B cell (primary cell): Measurements from ENCODE around the gene ERBB4. TPM values are rescaled to one million over a fixed set of nuclear protein-coding genes. Genes with fewer than 3 reads are reported as not detected.
A peak's percentile ranks its signal among the peaks of the same experiment; 100 is the strongest.

ENCODE experiments used
- ATAC-seq: fragments of 200-7000 bp; cut with Tn5 transposase; one replicate; pipeline ENCODE4 v1.10.0; 2021; ENCODE audit warnings: low read depth, mild to moderate bottlenecking, moderate number of reproducible peaks, moderate library complexity
- CTCF ChIA-PET: fragments of 350-600 bp; sonication (Branson Sonifier 250); formaldehyde crosslinking; loops from one replicate; lab custom pipeline; 2021; ENCODE audit warnings: antibody characterized with exemption, inconsistent platforms; lab: Charles Lee
- POLR2A ChIA-PET: fragments of 350-600 bp; sonication (Branson Sonifier 250); formaldehyde crosslinking; loops from one replicate; lab custom pipeline; 2021; ENCODE audit warnings: antibody characterized with exemption; lab: Charles Lee
- DNase-seq: peaks from one replicate; pipeline ENCODE4 v3.0.0; 2013
- H2AFZ ChIP-seq: 2 replicates; pipeline ENCODE4 v1.6.1; 2012; ENCODE audit warnings: mild to moderate bottlenecking, low read depth, low read length; ENCODE audit not compliant: insufficient read depth, poor library complexity, severe bottlenecking
- H3K27ac ChIP-seq, 2 donors: 1 replicate in 1 of 2; 2 replicates in 1 of 2; pipeline ENCODE4 v1.5.1; 2012 to 2013; ENCODE audit warnings: low read length in 2 of 2, mild to moderate bottlenecking in 2 of 2, moderate library complexity in 1 of 2
- H3K27me3 ChIP-seq, 4 experiments: fragments of 200-600 bp in 1 of 4; sonication (generic) in 1 of 4; replicated peaks in 1 of 4; 1 replicate in 2 of 4; 2 replicates in 2 of 4; pipeline versions ENCODE4 v1.6.1 to v1.7.0; 2013 to 2016; ENCODE audit warnings: low read length in 3 of 4, mild to moderate bottlenecking in 2 of 4, mixed read lengths in 1 of 4, moderate library complexity in 1 of 4; ENCODE audit not compliant: insufficient read depth in 4 of 4, control insufficient read depth in 3 of 4; ENCODE audit errors: control extremely low read depth in 1 of 4
- H3K36me3 ChIP-seq, 2 experiments: replicated peaks in 1 of 2; 1 replicate in 1 of 2; 2 replicates in 1 of 2; pipeline versions ENCODE4 v1.6.1 to v1.7.1; 2013; ENCODE audit warnings: low read length in 1 of 2; ENCODE audit not compliant: insufficient read depth in 2 of 2, control insufficient read depth in 1 of 2; ENCODE audit errors: control extremely low read depth in 1 of 2, extremely low read depth in 1 of 2
- H3K4me1 ChIP-seq, 2 donors: fragments of 200-600 bp in 1 of 2; sonication (generic) in 1 of 2; 1 replicate in 1 of 2; 2 replicates in 1 of 2; pipeline versions ENCODE4 v1.5.1 to v1.6.1; 2013 to 2017; ENCODE audit warnings: low read length in 2 of 2; ENCODE audit not compliant: control insufficient read depth in 2 of 2, insufficient read depth in 2 of 2
- H3K4me2 ChIP-seq: replicated peaks from 2 replicates; pipeline ENCODE3; 2012; ENCODE audit warnings: mild to moderate bottlenecking, low read depth, low read length; ENCODE audit not compliant: poor library complexity, severe bottlenecking
- H3K4me3 ChIP-seq, 5 experiments: fragments of 200-600 bp in 1 of 5; sonication (generic) in 1 of 5; 1 replicate in 3 of 5; 2 replicates in 2 of 5; pipeline versions ENCODE4 v1.5.1 to v1.7.0; 2011 to 2016; ENCODE audit warnings: low read length in 4 of 5, mild to moderate bottlenecking in 4 of 5, low read depth in 2 of 5, control low read depth in 1 of 5, moderate library complexity in 1 of 5; ENCODE audit not compliant: insufficient read depth in 1 of 5; ENCODE audit errors: control extremely low read depth in 1 of 5, extremely low read depth in 1 of 5
- H3K79me2 ChIP-seq: fragments of 200-600 bp; sonication (generic); one replicate; pipeline ENCODE4 v1.6.0; 2016; ENCODE audit warnings: low read length; ENCODE audit not compliant: control insufficient read depth, insufficient read depth
- H3K9ac ChIP-seq: fragments of 200-600 bp; sonication (generic); 2 replicates; pipeline ENCODE4 v1.6.1; 2017; ENCODE audit warnings: mild to moderate bottlenecking, low read length, moderate library complexity
- H3K9me3 ChIP-seq, 3 donors: one replicate each; pipeline versions ENCODE4 v1.6.1 to v1.7.1; 2013; ENCODE audit warnings: low read length in 2 of 3; ENCODE audit not compliant: control insufficient read depth in 2 of 3, insufficient read depth in 1 of 3; ENCODE audit errors: control extremely low read depth in 1 of 3
- H4K20me1 ChIP-seq: 2 replicates; pipeline ENCODE4 v1.6.0; 2012; ENCODE audit warnings: mild to moderate bottlenecking, low read length; ENCODE audit not compliant: insufficient read depth, control insufficient read depth, poor library complexity, severe bottlenecking
- H3K27ac Mint-ChIP-seq: one replicate; pipeline ENCODE4 v1.8.0; 2021; ENCODE audit warnings: mixed read lengths
- H3K27me3 Mint-ChIP-seq: one replicate; pipeline ENCODE4 v1.8.0; 2021; ENCODE audit warnings: mixed read lengths
- H3K4me1 Mint-ChIP-seq: one replicate; pipeline ENCODE4 v1.8.0; 2021; ENCODE audit warnings: mixed read lengths
- H3K4me3 Mint-ChIP-seq: one replicate; pipeline ENCODE4 v1.8.0; 2021; ENCODE audit warnings: mixed read lengths
- H3K9me3 Mint-ChIP-seq: one replicate; pipeline ENCODE4 v1.8.0; 2022; ENCODE audit warnings: mixed read lengths; ENCODE audit not compliant: insufficient read depth
- CTCF ChIP-seq: fragments of 200-600 bp; IDR thresholded peaks from one replicate; pipeline ENCODE4 v1.8.0; 2022; ENCODE audit warnings: antibody characterized with exemption, mild to moderate bottlenecking
- EZH2 ChIP-seq: IDR thresholded peaks from 2 replicates; pipeline ENCODE4 v1.6.1; 2012; ENCODE audit warnings: borderline replicate concordance, low read depth, mild to moderate bottlenecking, moderate library complexity, low read length; ENCODE audit not compliant: insufficient read depth, poor library complexity, severe bottlenecking
- WGBS: methylation state at CpG from one replicate; pipeline ENCODE4 v1.1.5; 2013; ENCODE audit warnings: missing lambda C conversion rate; ENCODE audit not compliant: insufficient coverage; 5-methylcytosine and 5-hydroxymethylcytosine counted together
- intact Hi-C: fragments of 100-400 bp; cut with micrococcal nuclease; formaldehyde crosslinking; loops from one replicate; pipeline ENCODE4 v1.10.0; 2022
- polyA plus RNA-seq: library from polyadenylated mRNA; depleted of rRNA; stranded (reverse); fragments of >200 nt; gene quantifications from 2 replicates; pipeline ENCODE4 v1.2.3, GENCODE V29; 2012
- total RNA-seq, 2 donors: library from RNA; stranded (reverse); fragments of 120-200 nt in 1 of 2; gene quantifications; 1 replicate in 1 of 2; 2 replicates in 1 of 2; pipeline versions ENCODE4 v1.2.3 to v1.2.4, GENCODE V29; 2013 to 2022

The ERBB4 gene
- total and polyA plus RNA-seq, 2 donors (not counting 1 experiment from before 2014, with no cell fraction given), result not detected

- H3K79me2 ChIP-seq, result no peaks in the 10 kb centered on the region
- ATAC-seq, result no peak
- no peak overlapping the region for H3K4me3 ChIP-seq
- TF ChIP-seq EZH2, result no peak
- no peak for TF ChIP-seq CTCF
- POLR2A ChIA-PET, result no interaction called here
- no CpG with 5 or more reads among the region's 2 CpGs for WGBS
- H2AFZ ChIP-seq, result no peak overlapping the region
- H3K27ac ChIP-seq, result no peak overlapping the region
- no peaks in the 10 kb centered on the region for H3K36me3 ChIP-seq
- no peaks in the 10 kb centered on the region for H3K9me3 ChIP-seq
- CTCF ChIA-PET, result interaction anchor here (0.7 kb wide), 1 partner anchor 339 kb away, joined by 3 read pairs; no protein-coding TSS in a partner anchor
- DNase-seq, result peak; percentile 9
- Mint-ChIP-seq H3K9me3 (no peaks in the 10 kb centered on the region), H3K27ac (no peak overlapping the region), H3K4me1 (no peaks in the 10 kb centered on the region), H3K4me3 (no peak overlapping the region), H3K27me3 (no peaks in the 10 kb centered on the region)
- intact Hi-C loops, result no loop called here
- H3K9ac ChIP-seq, result no peak overlapping the region
- no peak overlapping the region for H3K4me2 ChIP-seq
- H4K20me1 ChIP-seq, result no peaks in the 10 kb centered on the region
- no peaks in the 10 kb centered on the region for H3K27me3 ChIP-seq
- no peaks in the 10 kb centered on the region for H3K4me1 ChIP-seq
These were observed 1115.6 kb downstream of the ERBB4 start for GRCh38 chr2:211423018-211423417.

- Histone ChIP-seq H3K4me1 (no peaks in the 10 kb centered on the region), H3K4me3 (no peak overlapping the region), H2AFZ (no peak overlapping the region), H3K4me2 (no peak overlapping the region), H4K20me1 (no peaks in the 10 kb centered on the region), H3K9me3 (no peaks in the 10 kb centered on the region), H3K27ac (no peak overlapping the region), H3K27me3 (no peaks in the 10 kb centered on the region), H3K36me3 (no peaks in the 10 kb centered on the region), H3K9ac (no peak overlapping the region), H3K79me2 (no peaks in the 10 kb centered on the region)
- CTCF ChIA-PET, result no interaction called here
- no peak overlapping the region for H3K27ac Mint-ChIP-seq
- intact Hi-C loops, result no loop called here
- H3K4me1 Mint-ChIP-seq, result no peaks in the 10 kb centered on the region
- no peaks in the 10 kb centered on the region for H3K9me3 Mint-ChIP-seq
- no peaks in the 10 kb centered on the region for H3K27me3 Mint-ChIP-seq
- POLR2A ChIA-PET, result no interaction called here
- TF ChIP-seq EZH2 (no peak), CTCF (no peak)
- ATAC-seq, result no peak
- no peak overlapping the region for H3K4me3 Mint-ChIP-seq
- no peak for DNase-seq
These were observed 1121.1 kb downstream of the ERBB4 start for GRCh38 chr2:211417544-211417943.
